K562 (cell line): ENCODE results near the gene TIAL1. TPM values are rescaled to one million over a fixed set of nuclear protein-coding genes. Genes with fewer than 3 reads are reported as not detected.

Experiments
- ATAC-seq: fragments of 200-7000 bp; cut with Tn5 transposase; 3 replicates; pipeline ENCODE4 v1.9.1; 2020; ENCODE audit warnings: moderate library complexity
- BruUV-seq: library from RNA; stranded (reverse); fragments of 400-500 nt; replicated peaks from 2 replicates; lab custom pipeline; 2021; lab: Mats Ljungman, UMichigan
- CTCF ChIA-PET: fragments of 300-600 bp; formaldehyde crosslinking; extraction: SDS; loops from one replicate; lab custom pipeline; 2021; ENCODE audit warnings: low intra/inter-chr PET ratio; lab: Yijun Ruan, JAX
- POLR2A ChIA-PET: fragments of 300-600, 350-650 bp; sonication (Branson Sonifier 250); formaldehyde crosslinking; extraction: SDS; loops from one replicate; lab custom pipeline; 2021; ENCODE audit warnings: antibody characterized with exemption, inconsistent platforms; lab: Yijun Ruan, JAX
- DNase-seq, 4 experiments: peaks; one replicate each; pipeline versions ENCODE4 v3.0.0 to v3.0.0-alpha.2; 2011 to 2018; ENCODE audit warnings: low spot score in 3 of 4, mixed read lengths in 3 of 4; ENCODE audit errors: extremely low read depth in 1 of 4
- FAIRE-seq: peaks from 2 replicates; lab custom pipeline; 2011; peaks lifted over from hg19 to GRCh38; lab: Jason Lieb, UNC
- H2AFZ ChIP-seq: 2 replicates; pipeline ENCODE4 v1.6.0; 2011; ENCODE audit warnings: low read depth, low read length, control low read depth, inconsistent platforms
- H3K27ac ChIP-seq: fragments of 200-600 bp; 3 replicates; pipeline ENCODE4 v1.8.0; 2011; ENCODE audit warnings: low read depth, mild to moderate bottlenecking, control low read depth, inconsistent platforms, low read length, moderate library complexity, mixed read lengths; ENCODE audit errors: extremely low read depth
- H3K27me3 ChIP-seq, 2 experiments: fragments of 300-600 bp in 1 of 2; 2 replicates in 1 of 2; 3 replicates in 1 of 2; pipeline versions ENCODE4 v1.6.0 to v1.8.0; 2011; ENCODE audit warnings: inconsistent platforms in 2 of 2, low read length in 2 of 2, mild to moderate bottlenecking in 1 of 2, mixed read lengths in 1 of 2, moderate library complexity in 1 of 2; ENCODE audit not compliant: control insufficient read depth in 2 of 2, insufficient read depth in 2 of 2
- H3K36me3 ChIP-seq: fragments of 300-600 bp; 3 replicates; pipeline ENCODE4 v1.8.0; 2011; ENCODE audit warnings: mild to moderate bottlenecking, low read length, inconsistent platforms; ENCODE audit not compliant: control insufficient read depth, insufficient read depth
- H3K4me1 ChIP-seq, 2 experiments: fragments of 200-600 bp in 1 of 2; replicated peaks in 1 of 2; 2 replicates in 1 of 2; 3 replicates in 1 of 2; pipeline versions ENCODE4 v1.5.1 to v1.8.0; 2011; ENCODE audit warnings: inconsistent platforms in 2 of 2, low read length in 2 of 2, mild to moderate bottlenecking in 1 of 2, mixed read lengths in 1 of 2, moderate library complexity in 1 of 2; ENCODE audit not compliant: control insufficient read depth in 2 of 2, insufficient read depth in 2 of 2
- H3K4me2 ChIP-seq: 2 replicates; pipeline ENCODE4 v1.6.1; 2011; ENCODE audit warnings: low read length, control low read depth, inconsistent platforms, mixed read lengths; ENCODE audit not compliant: insufficient read depth
- H3K4me3 ChIP-seq: fragments of 200-600 bp; sonication (generic), shearing (Covaris generic); 2 replicates; pipeline ENCODE4 v1.5.1; 2016; ENCODE audit warnings: control low read depth, inconsistent platforms
- H3K79me2 ChIP-seq: fragments of 200-600 bp; 3 replicates; pipeline ENCODE4 v1.8.0; 2011; ENCODE audit warnings: low read length, inconsistent platforms; ENCODE audit not compliant: control insufficient read depth, insufficient read depth
- H3K9ac ChIP-seq, 2 experiments: 2 replicates each; pipeline versions ENCODE4 v1.6.0 to v1.6.1; 2011; ENCODE audit warnings: low read depth in 2 of 2, low read length in 2 of 2, control low read depth in 1 of 2, inconsistent platforms in 1 of 2, mild to moderate bottlenecking in 1 of 2, mixed read lengths in 1 of 2; ENCODE audit not compliant: insufficient read depth in 1 of 2
- H3K9me1 ChIP-seq: one replicate; pipeline ENCODE4 v1.6.0; 2011; ENCODE audit warnings: inconsistent platforms, mild to moderate bottlenecking, low read length, moderate library complexity; ENCODE audit not compliant: control insufficient read depth, insufficient read depth
- H3K9me3 ChIP-seq: replicated peaks from 2 replicates; pipeline ENCODE4 v1.5.1; 2011; ENCODE audit warnings: low read depth, low read length, inconsistent platforms; ENCODE audit not compliant: control insufficient read depth, insufficient read depth
- H4K20me1 ChIP-seq: replicated peaks from 2 replicates; pipeline ENCODE4 v1.6.1; 2011; ENCODE audit warnings: low read length, inconsistent platforms, mixed read lengths; ENCODE audit not compliant: control insufficient read depth, insufficient read depth
- DIDO1 ChIP-seq: fragments of 450-650 bp; IDR thresholded peaks from 2 replicates; pipeline ENCODE4 v1.6.1; 2016; ENCODE audit warnings: low read depth, missing biosample characterization, missing genetic modification characterization
- ELF1 ChIP-seq: fragments of 200-800 bp; sonication (Bioruptor generic); IDR thresholded peaks from 2 replicates; pipeline ENCODE4 v1.6.1; 2016; ENCODE audit warnings: missing genetic modification characterization, missing compliant biosample characterization
- FUS ChIP-seq: fragments of 200-400 bp; formaldehyde crosslinking; optimal IDR thresholded peaks from 2 replicates; pipeline ENCODE3; 2017; ENCODE audit warnings: low read depth, low read length
- IRF2 ChIP-seq: sonication (generic); formaldehyde crosslinking; IDR thresholded peaks from 2 replicates; pipeline ENCODE4 v1.8.1; 2022; ENCODE audit warnings: mild to moderate bottlenecking, missing genetic modification reagents
- MTA3 ChIP-seq: fragments of 450-650 bp; formaldehyde crosslinking; IDR thresholded peaks from 2 replicates; pipeline ENCODE4 v1.6.1; 2017; ENCODE audit warnings: mild to moderate bottlenecking, borderline replicate concordance
- NCOA6 ChIP-seq: fragments of 450-650 bp; IDR thresholded peaks from 2 replicates; pipeline ENCODE4 v1.6.1; 2017; ENCODE audit warnings: mild to moderate bottlenecking
- RBM14 ChIP-seq: fragments of 200-400 bp; formaldehyde crosslinking; IDR thresholded peaks from 2 replicates; pipeline ENCODE4 v1.6.1; 2018; ENCODE audit warnings: low read depth, mild to moderate bottlenecking, low read length, moderate library complexity, borderline replicate concordance; ENCODE audit not compliant: insufficient read depth
- RBM15 ChIP-seq: fragments of 200-400 bp; formaldehyde crosslinking; IDR thresholded peaks from 2 replicates; pipeline ENCODE4 v1.6.1; 2018; ENCODE audit warnings: mild to moderate bottlenecking, low read length, moderate library complexity; ENCODE audit not compliant: insufficient read depth
- ZBTB12 ChIP-seq: fragments of 250-450 bp; sonication (Bioruptor Pico); IDR thresholded peaks from 2 replicates; pipeline ENCODE4 v1.4.0; 2020
- ZNF224 ChIP-seq: sonication (generic); formaldehyde crosslinking; IDR thresholded peaks from 2 replicates; pipeline ENCODE4 v1.8.0; 2022; ENCODE audit warnings: mild to moderate bottlenecking, missing genetic modification reagents
- ZNF274 ChIP-seq: IDR thresholded peaks from 2 replicates; pipeline ENCODE4 v1.6.1; 2011; ENCODE audit warnings: low read depth, mild to moderate bottlenecking, low read length, moderate library complexity, borderline replicate concordance
- ZNF707 ChIP-seq: fragments of 250-450 bp; sonication (Bioruptor Pico); conservative IDR thresholded peaks from 2 replicates; pipeline ENCODE4 v1.8.0; 2022; ENCODE audit warnings: inconsistent platforms, mild to moderate bottlenecking, moderate library complexity
- WGBS: fragments of 100-300 bp; shearing (Covaris generic); methylation state at CpG from one replicate; pipeline ENCODE4 v1.1.6; 2016; ENCODE audit warnings: low coverage, mixed read lengths; ENCODE audit not compliant: insufficient coverage; ENCODE audit errors: missing lambda C conversion rate; 5-methylcytosine and 5-hydroxymethylcytosine counted together
- in situ Hi-C: fragments of 300-500 bp; cut with MboI; formaldehyde crosslinking; loops from 4 replicates; pipeline ENCODE4 v1.15.0; 2018; ENCODE audit warnings: inconsistent platforms, mixed read lengths
- intact Hi-C: fragments of 100-400 bp; cut with micrococcal nuclease; formaldehyde crosslinking; loops from 2 replicates; pipeline ENCODE4 v1.14.2; 2022
- polyA plus RNA-seq, 8 experiments: library from polyadenylated mRNA; depleted of rRNA in 4 of 8; stranded (reverse) in 5 of 8; unstranded in 3 of 8; fragments of >200 nt; fragmentation: Nextera tagmentation in 2 of 8; fragmentation: Illumina TruSeq in 1 of 8; extraction: Ambion mirVana in 2 of 8; extraction: Trizol in 1 of 8; gene quantifications; 2 replicates each; pipeline versions ENCODE4 v1.2.1 to v1.2.3, GENCODE V29; 2011 to 2014; ENCODE audit warnings: inconsistent platforms in 1 of 8, missing spikeins in 1 of 8
- total RNA-seq, 7 experiments: library from RNA; depleted of rRNA in 6 of 7; stranded (reverse); fragments of >200 nt in 6 of 7; fragmentation: Illumina TruSeq in 2 of 7; extraction: Trizol in 2 of 7; gene quantifications; 2 replicates each; pipeline versions ENCODE4 v1.2.1 to v1.2.3, GENCODE V29; 2011 to 2021; ENCODE audit warnings: low replicate concordance in 1 of 7
- TF ChIP-seq, protein P1 (sequence below): fragments of 250-450 bp; sonication (Bioruptor Pico); IDR thresholded peaks from 2 replicates; pipeline ENCODE4 v1.8.0; 2021; ENCODE audit warnings: moderate library complexity, mild to moderate bottlenecking, inconsistent platforms

Gene TIAL1
- total and polyA plus RNA-seq, 9 of the 15 experiments (the other 6 are each of a cell fraction or from before 2014, with no cell fraction given), result 22.5 to 126 (median 58.2) TPM

- WGBS, result 90% methylated on average over 7 of the region's 7 CpGs
- Histone ChIP-seq H2AFZ (0 out of 2 replicates have a peak overlapping the region, but pooled peaks have one; percentile 88), H4K20me1 (0 out of 2 replicates have a peak, but pooled peaks cover 9% of the 10 kb centered on the region), H3K27ac (no peak overlapping the region), H3K9me3 (peaks cover 2% of the 10 kb centered on the region; the same call in 1 of the 2 replicates), H3K79me2 (peaks cover 33% of the 10 kb centered on the region), H3K4me2 (no peak overlapping the region), H3K9me1 (no peaks in the 10 kb centered on the region), H3K4me3 (no peak overlapping the region), H3K27me3 (no peaks in the 10 kb centered on the region), H3K9ac (no peak overlapping the region), H3K36me3 (peaks cover 19% of the 10 kb centered on the region), H3K4me1 (peaks cover 3 to 8% of the 10 kb centered on the region in 2 experiments; a peak in 4 of 5 replicates)
- TF ChIP-seq ZNF224 (CRISPR knock-in tag) (no peak), MTA3 (no peak), ZNF274 (no peak), FUS (no peak), IRF2 (CRISPR knock-in tag) (no peak), ZBTB12 (no peak), DIDO1 (tag) (no peak), RBM15 (no peak), NCOA6 (no peak), ELF1 (no peak), RBM14 (no peak), ZNF707 (CRISPR knock-in tag) (no peak)
- TF ChIP-seq, protein P1, sequence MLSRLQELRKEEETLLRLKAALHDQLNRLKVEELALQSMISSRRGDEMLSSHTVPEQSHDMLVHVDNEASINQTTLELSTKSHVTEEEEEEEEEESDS (CRISPR knock-in tag), result no peak
- in situ Hi-C loops (no loop called here), intact Hi-C loops (loop anchor here (5.0 kb wide), 3 partner anchors 129 to 269 kb away; partner anchors contain the start of gene INPP5F)
- FAIRE-seq (no peak), DNase-seq (no peak), ATAC-seq (no peak)
- POLR2A ChIA-PET, result no interaction called here
- BruUV-seq, result no TSS peak
- CTCF ChIA-PET, result no interaction called here
Observed at GRCh38 chr10:119598397-119598796, 1.6 kb upstream of the TIAL1 start.
